Smooth muscle cell (in vitro differentiated cells): ENCODE data around the gene ENTREP1. TPM values are rescaled to one million over a fixed set of nuclear protein-coding genes. Genes with fewer than 3 reads are reported as not detected.
A peak's percentile ranks its signal among the peaks of the same experiment; 100 is the strongest.

Source experiments
- DNase-seq: peaks from one replicate; lab custom pipeline; 2025; ENCODE audit not compliant: unreplicated experiment; lab: John Stamatoyannopoulos, UW
- H2AFZ ChIP-seq: fragments of 200-600 bp; sonication (generic); 2 replicates; pipeline ENCODE4 v1.6.0; 2016; ENCODE audit warnings: antibody characterized with exemption, low read depth, mild to moderate bottlenecking
- H3F3A ChIP-seq: fragments of 200-600 bp; sonication (generic); 2 replicates; pipeline ENCODE4 v1.6.0; 2017; ENCODE audit warnings: antibody characterized with exemption, low read depth
- H3K27ac ChIP-seq: fragments of 200-600 bp; sonication (generic); 2 replicates; pipeline ENCODE4 v1.5.1; 2016; ENCODE audit warnings: low read depth, mild to moderate bottlenecking
- H3K27me3 ChIP-seq: fragments of 200-600 bp; sonication (generic); 2 replicates; pipeline ENCODE4 v1.6.1; 2016; ENCODE audit warnings: low read depth, mild to moderate bottlenecking
- H3K36me3 ChIP-seq: fragments of 200-600 bp; sonication (generic); 2 replicates; pipeline ENCODE4 v1.5.1; 2016; ENCODE audit warnings: low read depth
- H3K4me1 ChIP-seq: fragments of 200-600 bp; sonication (generic); 2 replicates; pipeline ENCODE4 v1.5.1; 2016; ENCODE audit warnings: low read depth
- H3K4me2 ChIP-seq: fragments of 200-600 bp; sonication (generic); 2 replicates; pipeline ENCODE4 v1.6.0; 2016; ENCODE audit warnings: mild to moderate bottlenecking
- H3K4me3 ChIP-seq: fragments of 200-600 bp; sonication (generic); 2 replicates; pipeline ENCODE4 v1.5.1; 2016; ENCODE audit warnings: mild to moderate bottlenecking
- H3K79me2 ChIP-seq: fragments of 200-600 bp; sonication (generic); 2 replicates; pipeline ENCODE4 v1.6.0; 2016; ENCODE audit warnings: low read depth, mild to moderate bottlenecking
- H3K9ac ChIP-seq: fragments of 200-600 bp; sonication (generic); 2 replicates; pipeline ENCODE4 v1.6.0; 2016; ENCODE audit warnings: low read depth
- H3K9me3 ChIP-seq: fragments of 200-600 bp; sonication (generic); replicated peaks from 2 replicates; pipeline ENCODE4 v1.5.1; 2016; ENCODE audit warnings: low read depth
- H4K20me1 ChIP-seq: fragments of 200-600 bp; sonication (generic); 2 replicates; pipeline ENCODE4 v1.6.0; 2016; ENCODE audit warnings: low read depth
- WGBS: methylation state at CpG from one replicate; pipeline ENCODE4 v1.1.7; 2016; ENCODE audit warnings: low lambda C conversion rate; 5-methylcytosine and 5-hydroxymethylcytosine counted together
- polyA plus RNA-seq: library from polyadenylated mRNA; unstranded; fragments of >200 nt; fragmentation: Nextera tagmentation; extraction: Ambion mirVana; gene quantifications from 2 replicates; pipeline ENCODE4 v1.2.1, GENCODE V29; 2016
- total RNA-seq: library from RNA; depleted of rRNA; stranded (reverse); fragments of >200 nt; gene quantifications from 2 replicates; pipeline ENCODE4 v1.2.3, GENCODE V29; 2014
- TF ChIP-seq, protein P1 (sequence below): fragments of 200-600 bp; sonication (generic); IDR thresholded peaks from 2 replicates; pipeline ENCODE4 v1.5.1; 2017; ENCODE audit warnings: borderline replicate concordance, mild to moderate bottlenecking, antibody characterized with exemption; ENCODE audit not compliant: insufficient read depth, poor library complexity, severe bottlenecking

Gene ENTREP1
- total and polyA plus RNA-seq, 2 experiments from 2014 or later: 2.4 to 7.3 TPM

DNA sequence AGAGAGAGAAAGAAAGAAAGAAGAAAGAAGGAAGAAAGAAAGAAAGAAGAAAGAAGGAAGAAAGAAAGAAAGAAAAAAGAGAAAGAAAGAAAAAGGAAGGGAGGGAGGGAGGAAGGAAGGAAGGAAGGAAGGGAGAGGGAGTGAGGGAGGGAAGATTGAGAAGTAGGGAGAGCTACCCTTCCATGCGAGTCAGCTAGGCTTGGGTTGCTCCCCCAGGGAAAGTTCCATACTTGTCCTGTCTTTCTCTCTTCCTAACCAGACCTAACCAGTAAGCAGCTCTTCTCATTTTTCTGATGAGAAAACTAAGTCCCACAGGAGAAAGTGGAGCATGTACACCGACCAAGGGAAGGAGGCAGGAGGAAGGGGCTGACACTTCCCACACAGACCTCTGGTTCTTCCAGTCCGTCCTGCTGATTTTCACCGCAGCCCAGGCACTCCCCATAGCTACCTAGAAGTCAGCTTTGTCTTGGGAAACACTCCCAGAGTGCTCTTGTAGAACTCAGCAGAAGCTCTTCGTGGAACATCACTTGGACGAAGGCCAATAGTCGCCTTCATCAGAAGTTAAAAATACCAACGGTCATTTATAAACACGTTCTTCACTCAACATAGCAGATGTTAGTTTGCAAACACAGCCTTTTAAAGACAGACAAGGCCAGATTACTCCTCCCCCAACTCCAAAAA, 29.0 kb upstream of the ENTREP1 start:
- Histone ChIP-seq H3K9ac (no peak overlapping the region), H3K4me2 (no peak overlapping the region), H3K9me3 (no peaks in the 10 kb centered on the region), H3K27ac (peak overlapping the region; percentile 62), H4K20me1 (no peaks in the 10 kb centered on the region), H3K36me3 (no peaks in the 10 kb centered on the region), H2AFZ (no peak overlapping the region), H3K4me1 (no peaks in the 10 kb centered on the region), H3K27me3 (no peaks in the 10 kb centered on the region), H3K79me2 (no peaks in the 10 kb centered on the region), H3K4me3 (no peak overlapping the region), H3F3A (no peaks in the 10 kb centered on the region)
- TF ChIP-seq, protein P1, sequence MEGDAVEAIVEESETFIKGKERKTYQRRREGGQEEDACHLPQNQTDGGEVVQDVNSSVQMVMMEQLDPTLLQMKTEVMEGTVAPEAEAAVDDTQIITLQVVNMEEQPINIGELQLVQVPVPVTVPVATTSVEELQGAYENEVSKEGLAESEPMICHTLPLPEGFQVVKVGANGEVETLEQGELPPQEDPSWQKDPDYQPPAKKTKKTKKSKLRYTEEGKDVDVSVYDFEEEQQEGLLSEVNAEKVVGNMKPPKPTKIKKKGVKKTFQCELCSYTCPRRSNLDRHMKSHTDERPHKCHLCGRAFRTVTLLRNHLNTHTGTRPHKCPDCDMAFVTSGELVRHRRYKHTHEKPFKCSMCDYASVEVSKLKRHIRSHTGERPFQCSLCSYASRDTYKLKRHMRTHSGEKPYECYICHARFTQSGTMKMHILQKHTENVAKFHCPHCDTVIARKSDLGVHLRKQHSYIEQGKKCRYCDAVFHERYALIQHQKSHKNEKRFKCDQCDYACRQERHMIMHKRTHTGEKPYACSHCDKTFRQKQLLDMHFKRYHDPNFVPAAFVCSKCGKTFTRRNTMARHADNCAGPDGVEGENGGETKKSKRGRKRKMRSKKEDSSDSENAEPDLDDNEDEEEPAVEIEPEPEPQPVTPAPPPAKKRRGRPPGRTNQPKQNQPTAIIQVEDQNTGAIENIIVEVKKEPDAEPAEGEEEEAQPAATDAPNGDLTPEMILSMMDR: no peak
- WGBS: 64% methylated on average over 9 of the region's 9 CpGs
- DNase-seq: no peak

DNA sequence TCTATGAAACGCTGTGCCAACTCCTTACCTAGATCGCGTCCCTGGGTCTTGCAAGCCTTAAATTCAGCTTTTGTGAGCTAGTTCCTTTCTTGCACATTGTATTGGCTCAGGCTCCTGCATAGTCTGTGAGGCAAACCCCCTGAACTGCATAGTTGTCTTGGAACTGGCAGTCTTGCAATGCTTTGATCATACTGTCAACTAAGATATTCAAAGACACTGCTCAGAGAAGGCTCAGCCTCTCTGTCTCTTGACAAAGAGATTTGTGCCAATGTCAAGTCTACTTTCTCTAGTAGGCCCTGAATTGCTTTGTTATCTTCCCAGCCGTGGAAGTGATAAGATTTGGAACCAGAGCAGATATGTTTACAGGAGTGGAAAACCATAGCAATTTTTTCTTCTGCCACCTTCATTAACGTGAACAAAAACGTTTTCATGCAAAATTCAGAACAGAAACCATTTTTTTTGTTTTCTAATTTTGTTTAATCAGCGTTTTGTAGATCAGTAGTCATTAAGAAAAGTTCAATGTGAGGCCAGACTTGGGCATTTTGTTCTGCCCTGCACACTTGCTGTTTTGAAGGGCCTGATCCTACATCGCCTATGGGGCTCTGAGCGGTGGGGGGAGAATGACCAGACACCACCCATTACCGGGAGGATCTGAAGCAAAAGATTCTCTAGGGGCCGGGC, 27.6 kb upstream of the ENTREP1 start:
- H3F3A ChIP-seq: no peaks in the 10 kb centered on the region
- H3K4me3 ChIP-seq: no peak overlapping the region
- H3K4me2 ChIP-seq: no peak overlapping the region
- no peaks in the 10 kb centered on the region for H3K79me2 ChIP-seq
- H3K9ac ChIP-seq: no peak overlapping the region
- H4K20me1 ChIP-seq: no peaks in the 10 kb centered on the region
- H2AFZ ChIP-seq: no peak overlapping the region
- no peaks in the 10 kb centered on the region for H3K36me3 ChIP-seq
- H3K9me3 ChIP-seq: no peaks in the 10 kb centered on the region
- no peaks in the 10 kb centered on the region for H3K27me3 ChIP-seq
- TF ChIP-seq, protein P1: no peak
- peak overlapping the region; percentile 62 for H3K27ac ChIP-seq
- no peak for DNase-seq
- no peaks in the 10 kb centered on the region for H3K4me1 ChIP-seq
- 65% methylated on average over 11 of the region's 11 CpGs for WGBS

DNA sequence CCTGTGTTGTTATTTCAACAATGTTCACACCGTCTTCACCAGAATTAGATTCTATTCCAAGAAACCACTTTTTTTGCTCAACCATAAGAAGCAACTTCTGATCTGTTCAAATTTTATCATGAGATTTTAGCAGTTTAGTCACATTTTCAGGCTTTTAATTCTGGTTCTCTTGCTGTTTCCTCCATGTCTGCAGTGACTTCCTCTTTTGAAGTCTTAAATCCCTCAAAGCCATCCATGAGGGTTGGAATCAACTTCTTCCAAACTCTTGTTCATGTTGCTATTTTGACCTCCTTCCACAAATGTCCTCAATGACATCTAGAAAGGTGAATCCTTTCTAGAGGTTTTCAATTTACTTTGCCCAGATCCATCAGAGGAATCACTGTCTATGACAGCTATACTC, 25.7 kb upstream of the ENTREP1 start:
- H3K9ac ChIP-seq: no peak overlapping the region
- H3F3A ChIP-seq: no peaks in the 10 kb centered on the region
- TF ChIP-seq, protein P1: no peak
- 87% methylated on average over 1 of the region's 1 CpG for WGBS
- no peak for DNase-seq
- no peak overlapping the region for H2AFZ ChIP-seq
- no peaks in the 10 kb centered on the region for H3K79me2 ChIP-seq
- H3K9me3 ChIP-seq: no peaks in the 10 kb centered on the region
- H3K27ac ChIP-seq: no peak overlapping the region
- H3K4me1 ChIP-seq: no peaks in the 10 kb centered on the region
- no peak overlapping the region for H3K4me2 ChIP-seq
- H3K4me3 ChIP-seq: no peak overlapping the region
- H3K36me3 ChIP-seq: no peaks in the 10 kb centered on the region
- H3K27me3 ChIP-seq: no peaks in the 10 kb centered on the region
- H4K20me1 ChIP-seq: no peaks in the 10 kb centered on the region
